GM12878 (cell line): Measurements from ENCODE around the gene GPN1.

Experiments used
- CBX5 ChIP-seq: sonication (generic); IDR thresholded peaks from 2 replicates; pipeline ENCODE4 v1.6.1; 2016; ENCODE audit warnings: low read depth, moderate library complexity, mild to moderate bottlenecking, inconsistent platforms
- CREM ChIP-seq: IDR thresholded peaks from 2 replicates; pipeline ENCODE4 v1.6.1; 2014; ENCODE audit warnings: antibody characterized with exemption, low read depth
- GABPA ChIP-seq: IDR thresholded peaks from 2 replicates; pipeline ENCODE4 v1.6.1; 2014; ENCODE audit warnings: antibody characterized with exemption, low read depth, mild to moderate bottlenecking, inconsistent platforms
- JUND ChIP-seq: IDR thresholded peaks from 2 replicates; pipeline ENCODE4 v1.6.1; 2012; ENCODE audit warnings: low read depth, mild to moderate bottlenecking, low read length, improper control_type of control experiment, moderate library complexity
- POLR2A ChIP-seq: IDR thresholded peaks from 2 replicates; pipeline ENCODE4 v1.6.1; 2011; ENCODE audit warnings: low read depth, mild to moderate bottlenecking, low read length
- RB1 ChIP-seq: fragments of 450-650 bp; formaldehyde crosslinking; IDR thresholded peaks from 2 replicates; pipeline ENCODE4 v1.6.1; 2017; ENCODE audit warnings: mild to moderate bottlenecking, borderline replicate concordance
- RELA ChIP-seq: fragments of 450-650 bp; IDR thresholded peaks from 2 replicates; pipeline ENCODE4 v1.8.0; 2014; ENCODE audit warnings: borderline replicate concordance; ENCODE audit not compliant: partially characterized antibody
- STAT3 ChIP-seq: IDR thresholded peaks from 2 replicates; pipeline ENCODE4 v1.6.1; 2011; ENCODE audit warnings: low read depth, low read length, improper control_type of control experiment
- TARDBP ChIP-seq: IDR thresholded peaks from 2 replicates; pipeline ENCODE4 v1.6.1; 2016; ENCODE audit warnings: borderline replicate concordance
- TF ChIP-seq, protein P1 (sequence below), 3 experiments: IDR thresholded peaks in 2 of 3; conservative IDR thresholded peaks in 1 of 3; 2 replicates each; pipeline ENCODE4 v1.5.1; 2011; ENCODE audit warnings: low read depth in 3 of 3, low read length in 3 of 3, mild to moderate bottlenecking in 3 of 3, control low read depth in 2 of 3, moderate library complexity in 2 of 3, inconsistent platforms in 1 of 3, mixed read lengths in 1 of 3; ENCODE audit not compliant: control insufficient read depth in 2 of 3, insufficient read depth in 1 of 3; ENCODE audit errors: extremely low read depth in 1 of 3
- TF ChIP-seq, protein P2 (sequence below): fragments of 450-650 bp; IDR thresholded peaks from 2 replicates; pipeline ENCODE4 v1.6.1; 2018; ENCODE audit warnings: mild to moderate bottlenecking, low read depth, moderate library complexity; ENCODE audit not compliant: partially characterized antibody
- TF ChIP-seq, protein P3 (sequence below): fragments of 150-350 bp; IDR thresholded peaks from 2 replicates; pipeline ENCODE4 v1.6.1; 2016; ENCODE audit warnings: low read depth, low read length
- TF ChIP-seq, protein P4 (sequence below): IDR thresholded peaks from 2 replicates; pipeline ENCODE4 v1.6.1; 2012; ENCODE audit warnings: low read length, inconsistent platforms
- TF ChIP-seq, protein P5 (sequence below): IDR thresholded peaks from 2 replicates; pipeline ENCODE4 v1.6.1; 2011; ENCODE audit warnings: low read depth, low read length, improper control_type of control experiment, borderline replicate concordance

DNA sequence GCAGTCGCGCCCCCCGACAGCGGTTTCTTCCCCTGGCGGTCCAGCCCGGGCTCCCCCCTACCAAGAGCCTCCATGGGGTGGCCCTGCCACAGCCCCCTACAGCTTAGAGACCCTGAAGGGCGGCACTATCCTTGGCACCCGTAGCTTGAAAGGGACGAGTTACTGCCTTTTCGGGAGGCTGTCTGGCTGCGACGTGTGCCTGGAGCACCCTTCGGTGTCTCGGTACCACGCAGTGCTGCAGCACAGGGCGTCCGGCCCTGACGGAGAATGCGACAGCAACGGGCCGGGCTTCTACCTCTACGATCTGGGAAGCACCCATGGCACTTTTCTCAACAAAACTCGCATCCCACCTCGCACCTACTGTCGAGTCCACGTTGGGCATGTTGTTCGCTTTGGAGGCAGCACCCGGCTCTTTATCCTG, 35.3 kb downstream of the GPN1 start:
- TF ChIP-seq CBX5 (no peak), CREM (no peak), RELA (no peak), GABPA (no peak), STAT3 (no peak), RB1 (no peak), TARDBP (no peak), POLR2A (no peak), JUND (no peak)
- TF ChIP-seq, protein P1, sequence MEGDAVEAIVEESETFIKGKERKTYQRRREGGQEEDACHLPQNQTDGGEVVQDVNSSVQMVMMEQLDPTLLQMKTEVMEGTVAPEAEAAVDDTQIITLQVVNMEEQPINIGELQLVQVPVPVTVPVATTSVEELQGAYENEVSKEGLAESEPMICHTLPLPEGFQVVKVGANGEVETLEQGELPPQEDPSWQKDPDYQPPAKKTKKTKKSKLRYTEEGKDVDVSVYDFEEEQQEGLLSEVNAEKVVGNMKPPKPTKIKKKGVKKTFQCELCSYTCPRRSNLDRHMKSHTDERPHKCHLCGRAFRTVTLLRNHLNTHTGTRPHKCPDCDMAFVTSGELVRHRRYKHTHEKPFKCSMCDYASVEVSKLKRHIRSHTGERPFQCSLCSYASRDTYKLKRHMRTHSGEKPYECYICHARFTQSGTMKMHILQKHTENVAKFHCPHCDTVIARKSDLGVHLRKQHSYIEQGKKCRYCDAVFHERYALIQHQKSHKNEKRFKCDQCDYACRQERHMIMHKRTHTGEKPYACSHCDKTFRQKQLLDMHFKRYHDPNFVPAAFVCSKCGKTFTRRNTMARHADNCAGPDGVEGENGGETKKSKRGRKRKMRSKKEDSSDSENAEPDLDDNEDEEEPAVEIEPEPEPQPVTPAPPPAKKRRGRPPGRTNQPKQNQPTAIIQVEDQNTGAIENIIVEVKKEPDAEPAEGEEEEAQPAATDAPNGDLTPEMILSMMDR (IDR thresholded peaks at IDR 0.05 in 2 of 3, conservative IDR thresholded peaks at IDR 0.05 in 1 of 3; ENCODE audit: control insufficient read depth in 2 of 3, extremely low read depth in 1 of 3, insufficient read depth in 1 of 3, low read depth in 3 of 3, low read length in 3 of 3) = no peak
- TF ChIP-seq, protein P2, sequence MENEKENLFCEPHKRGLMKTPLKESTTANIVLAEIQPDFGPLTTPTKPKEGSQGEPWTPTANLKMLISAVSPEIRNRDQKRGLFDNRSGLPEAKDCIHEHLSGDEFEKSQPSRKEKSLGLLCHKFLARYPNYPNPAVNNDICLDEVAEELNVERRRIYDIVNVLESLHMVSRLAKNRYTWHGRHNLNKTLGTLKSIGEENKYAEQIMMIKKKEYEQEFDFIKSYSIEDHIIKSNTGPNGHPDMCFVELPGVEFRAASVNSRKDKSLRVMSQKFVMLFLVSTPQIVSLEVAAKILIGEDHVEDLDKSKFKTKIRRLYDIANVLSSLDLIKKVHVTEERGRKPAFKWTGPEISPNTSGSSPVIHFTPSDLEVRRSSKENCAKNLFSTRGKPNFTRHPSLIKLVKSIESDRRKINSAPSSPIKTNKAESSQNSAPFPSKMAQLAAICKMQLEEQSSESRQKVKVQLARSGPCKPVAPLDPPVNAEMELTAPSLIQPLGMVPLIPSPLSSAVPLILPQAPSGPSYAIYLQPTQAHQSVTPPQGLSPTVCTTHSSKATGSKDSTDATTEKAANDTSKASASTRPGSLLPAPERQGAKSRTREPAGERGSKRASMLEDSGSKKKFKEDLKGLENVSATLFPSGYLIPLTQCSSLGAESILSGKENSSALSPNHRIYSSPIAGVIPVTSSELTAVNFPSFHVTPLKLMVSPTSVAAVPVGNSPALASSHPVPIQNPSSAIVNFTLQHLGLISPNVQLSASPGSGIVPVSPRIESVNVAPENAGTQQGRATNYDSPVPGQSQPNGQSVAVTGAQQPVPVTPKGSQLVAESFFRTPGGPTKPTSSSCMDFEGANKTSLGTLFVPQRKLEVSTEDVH = no peak
- TF ChIP-seq, protein P3, sequence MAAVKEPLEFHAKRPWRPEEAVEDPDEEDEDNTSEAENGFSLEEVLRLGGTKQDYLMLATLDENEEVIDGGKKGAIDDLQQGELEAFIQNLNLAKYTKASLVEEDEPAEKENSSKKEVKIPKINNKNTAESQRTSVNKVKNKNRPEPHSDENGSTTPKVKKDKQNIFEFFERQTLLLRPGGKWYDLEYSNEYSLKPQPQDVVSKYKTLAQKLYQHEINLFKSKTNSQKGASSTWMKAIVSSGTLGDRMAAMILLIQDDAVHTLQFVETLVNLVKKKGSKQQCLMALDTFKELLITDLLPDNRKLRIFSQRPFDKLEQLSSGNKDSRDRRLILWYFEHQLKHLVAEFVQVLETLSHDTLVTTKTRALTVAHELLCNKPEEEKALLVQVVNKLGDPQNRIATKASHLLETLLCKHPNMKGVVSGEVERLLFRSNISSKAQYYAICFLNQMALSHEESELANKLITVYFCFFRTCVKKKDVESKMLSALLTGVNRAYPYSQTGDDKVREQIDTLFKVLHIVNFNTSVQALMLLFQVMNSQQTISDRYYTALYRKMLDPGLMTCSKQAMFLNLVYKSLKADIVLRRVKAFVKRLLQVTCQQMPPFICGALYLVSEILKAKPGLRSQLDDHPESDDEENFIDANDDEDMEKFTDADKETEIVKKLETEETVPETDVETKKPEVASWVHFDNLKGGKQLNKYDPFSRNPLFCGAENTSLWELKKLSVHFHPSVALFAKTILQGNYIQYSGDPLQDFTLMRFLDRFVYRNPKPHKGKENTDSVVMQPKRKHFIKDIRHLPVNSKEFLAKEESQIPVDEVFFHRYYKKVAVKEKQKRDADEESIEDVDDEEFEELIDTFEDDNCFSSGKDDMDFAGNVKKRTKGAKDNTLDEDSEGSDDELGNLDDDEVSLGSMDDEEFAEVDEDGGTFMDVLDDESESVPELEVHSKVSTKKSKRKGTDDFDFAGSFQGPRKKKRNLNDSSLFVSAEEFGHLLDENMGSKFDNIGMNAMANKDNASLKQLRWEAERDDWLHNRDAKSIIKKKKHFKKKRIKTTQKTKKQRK = no peak
- TF ChIP-seq, protein P4, sequence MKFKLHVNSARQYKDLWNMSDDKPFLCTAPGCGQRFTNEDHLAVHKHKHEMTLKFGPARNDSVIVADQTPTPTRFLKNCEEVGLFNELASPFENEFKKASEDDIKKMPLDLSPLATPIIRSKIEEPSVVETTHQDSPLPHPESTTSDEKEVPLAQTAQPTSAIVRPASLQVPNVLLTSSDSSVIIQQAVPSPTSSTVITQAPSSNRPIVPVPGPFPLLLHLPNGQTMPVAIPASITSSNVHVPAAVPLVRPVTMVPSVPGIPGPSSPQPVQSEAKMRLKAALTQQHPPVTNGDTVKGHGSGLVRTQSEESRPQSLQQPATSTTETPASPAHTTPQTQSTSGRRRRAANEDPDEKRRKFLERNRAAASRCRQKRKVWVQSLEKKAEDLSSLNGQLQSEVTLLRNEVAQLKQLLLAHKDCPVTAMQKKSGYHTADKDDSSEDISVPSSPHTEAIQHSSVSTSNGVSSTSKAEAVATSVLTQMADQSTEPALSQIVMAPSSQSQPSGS = no peak
- TF ChIP-seq, protein P5, sequence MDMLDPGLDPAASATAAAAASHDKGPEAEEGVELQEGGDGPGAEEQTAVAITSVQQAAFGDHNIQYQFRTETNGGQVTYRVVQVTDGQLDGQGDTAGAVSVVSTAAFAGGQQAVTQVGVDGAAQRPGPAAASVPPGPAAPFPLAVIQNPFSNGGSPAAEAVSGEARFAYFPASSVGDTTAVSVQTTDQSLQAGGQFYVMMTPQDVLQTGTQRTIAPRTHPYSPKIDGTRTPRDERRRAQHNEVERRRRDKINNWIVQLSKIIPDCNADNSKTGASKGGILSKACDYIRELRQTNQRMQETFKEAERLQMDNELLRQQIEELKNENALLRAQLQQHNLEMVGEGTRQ = no peak
